GM23248 (cell line): ENCODE data around the gene ZNF791.

Source experiments
- EZH2 ChIP-seq: fragments of 200-600 bp; sonication (generic); IDR thresholded peaks from 2 replicates; pipeline ENCODE4 v1.6.1; 2018; ENCODE audit warnings: antibody characterized with exemption, mild to moderate bottlenecking; ENCODE audit not compliant: insufficient read depth, poor library complexity, severe bottlenecking
- EZH2phosphoT487 ChIP-seq: fragments of 200-600 bp; sonication (generic); IDR thresholded peaks from 2 replicates; pipeline ENCODE4 v1.6.1; 2018; ENCODE audit warnings: antibody characterized with exemption, moderate library complexity, mild to moderate bottlenecking, low read depth; ENCODE audit not compliant: insufficient read depth

GRCh38 chr19:12603714-12604113 is 7.0 kb upstream of the ZNF791 start:
- TF ChIP-seq EZH2, result no peak
- no peak for TF ChIP-seq EZH2phosphoT487
